SU-DHL-6 (cell line): ENCODE data around the gene TADA2A.
"Not testable (repeated sequence)": the region's sequence is repeated elsewhere in the genome, so short reads cannot be mapped to it uniquely, and the experiment has no call there.

ENCODE experiments used
- H2AFZ ChIP-seq: fragments of 200-600 bp; sonication (generic); 2 replicates; pipeline ENCODE4 v1.6.1; 2014; ENCODE audit warnings: low read depth, mild to moderate bottlenecking, moderate library complexity, mixed read lengths, antibody characterized with exemption, low read length; ENCODE audit not compliant: severe bottlenecking
- H3F3A ChIP-seq: fragments of 200-600 bp; shearing (Covaris generic); 2 replicates; pipeline ENCODE4 v1.6.0; 2016; ENCODE audit warnings: antibody characterized with exemption, mild to moderate bottlenecking; ENCODE audit not compliant: insufficient read depth
- H3K27ac ChIP-seq: fragments of 200-600 bp; sonication (generic); 2 replicates; pipeline ENCODE4 v1.5.1; 2016; ENCODE audit warnings: low read depth, mild to moderate bottlenecking, low read length, moderate library complexity, mixed read lengths
- H3K27me3 ChIP-seq: fragments of 200-600 bp; sonication (generic), shearing (Covaris generic); 2 replicates; pipeline ENCODE4 v1.6.0; 2014; ENCODE audit warnings: mild to moderate bottlenecking, low read length
- H3K36me3 ChIP-seq: fragments of 200-600 bp; sonication (generic); 2 replicates; pipeline ENCODE4 v1.6.1; 2014; ENCODE audit warnings: mild to moderate bottlenecking, low read length, mixed read lengths
- H3K4me2 ChIP-seq: fragments of 300-600, 200-600 bp; shearing (Covaris generic), sonication (generic); 2 replicates; pipeline ENCODE4 v1.6.0; 2014; ENCODE audit warnings: low read length, low read depth, mild to moderate bottlenecking; ENCODE audit not compliant: poor library complexity, severe bottlenecking
- H3K4me3 ChIP-seq: fragments of 200-600 bp; sonication (generic); 2 replicates; pipeline ENCODE4 v1.5.1; 2014; ENCODE audit warnings: antibody characterized with exemption, low read length, mild to moderate bottlenecking, mixed read lengths; ENCODE audit not compliant: insufficient read depth, poor library complexity, severe bottlenecking
- H3K79me2 ChIP-seq: fragments of 200-600 bp; sonication (generic); 2 replicates; pipeline ENCODE4 v1.6.1; 2014; ENCODE audit warnings: mild to moderate bottlenecking, low read length, moderate library complexity; ENCODE audit not compliant: insufficient read depth
- H3K9ac ChIP-seq: fragments of 200-600 bp; sonication (generic); 2 replicates; pipeline ENCODE4 v1.7.0; 2014; ENCODE audit warnings: mild to moderate bottlenecking, low read length
- H3K9me2 ChIP-seq: fragments of 200-600 bp; sonication (generic); replicated peaks from 2 replicates; pipeline ENCODE4 v1.6.1; 2014; ENCODE audit warnings: low read length; ENCODE audit not compliant: insufficient read depth
- H3K9me3 ChIP-seq: fragments of 200-600 bp; sonication (generic); 2 replicates; pipeline ENCODE4 v1.6.1; 2014; ENCODE audit warnings: low read length, mixed read lengths; ENCODE audit not compliant: insufficient read depth
- H4K20me1 ChIP-seq: fragments of 200-600 bp; sonication (generic); 2 replicates; pipeline ENCODE4 v1.6.1; 2014; ENCODE audit warnings: low read depth, mild to moderate bottlenecking, antibody characterized with exemption, low read length, moderate library complexity, mixed read lengths
- EZH2phosphoT487 ChIP-seq: fragments of 200-600 bp; sonication (generic), shearing (Covaris generic); conservative IDR thresholded peaks from 2 replicates; pipeline ENCODE4 v1.6.1; 2018; ENCODE audit warnings: mild to moderate bottlenecking, antibody characterized with exemption, low read length, moderate library complexity, mixed read lengths
- TF ChIP-seq, protein P1 (sequence below): fragments of 200-600 bp; sonication (generic); IDR thresholded peaks from one replicate; pipeline ENCODE4 v1.5.1; 2017; ENCODE audit warnings: antibody characterized with exemption, mild to moderate bottlenecking, low read length, moderate library complexity; ENCODE audit not compliant: insufficient read depth, poor library complexity, severe bottlenecking

The TADA2A gene

DNA sequence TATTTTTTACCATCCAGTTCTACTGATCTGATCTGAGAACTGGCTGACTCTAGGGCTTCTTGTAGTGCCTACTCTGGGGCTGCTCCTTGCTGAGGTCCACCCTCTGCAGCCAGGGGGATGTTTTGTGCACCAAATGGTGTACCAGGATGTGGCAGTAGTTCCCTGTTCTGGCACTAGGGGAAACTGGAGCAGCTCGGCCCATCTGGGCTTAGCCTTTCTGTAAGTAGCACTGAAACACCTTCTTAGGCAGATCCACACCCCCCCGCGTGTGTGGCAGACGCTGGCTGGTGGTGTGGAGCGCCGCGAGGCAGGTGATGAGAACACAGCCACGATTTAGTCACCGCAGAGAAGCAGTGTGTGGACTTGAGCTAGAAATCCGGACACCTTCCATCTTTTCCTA lies 100.0 kb downstream of the TADA2A start:
- Histone ChIP-seq H3K79me2 (peaks cover 73% of the 10 kb centered on the region), H3F3A (no peaks in the 10 kb centered on the region; the same call in 1 of the 2 replicates), H3K36me3 (no peaks in the 10 kb centered on the region), H3K4me3 (no peak overlapping the region), H3K27ac (no peak overlapping the region), H3K27me3 (no peaks in the 10 kb centered on the region), H2AFZ (no peak overlapping the region), H3K9me3 (no peaks in the 10 kb centered on the region), H3K9ac (no peak overlapping the region), H4K20me1 (no peaks in the 10 kb centered on the region; the same call in 1 of the 2 replicates), H3K9me2 (no peaks in the 10 kb centered on the region), H3K4me2 (no peak overlapping the region)
- TF ChIP-seq, protein P1, sequence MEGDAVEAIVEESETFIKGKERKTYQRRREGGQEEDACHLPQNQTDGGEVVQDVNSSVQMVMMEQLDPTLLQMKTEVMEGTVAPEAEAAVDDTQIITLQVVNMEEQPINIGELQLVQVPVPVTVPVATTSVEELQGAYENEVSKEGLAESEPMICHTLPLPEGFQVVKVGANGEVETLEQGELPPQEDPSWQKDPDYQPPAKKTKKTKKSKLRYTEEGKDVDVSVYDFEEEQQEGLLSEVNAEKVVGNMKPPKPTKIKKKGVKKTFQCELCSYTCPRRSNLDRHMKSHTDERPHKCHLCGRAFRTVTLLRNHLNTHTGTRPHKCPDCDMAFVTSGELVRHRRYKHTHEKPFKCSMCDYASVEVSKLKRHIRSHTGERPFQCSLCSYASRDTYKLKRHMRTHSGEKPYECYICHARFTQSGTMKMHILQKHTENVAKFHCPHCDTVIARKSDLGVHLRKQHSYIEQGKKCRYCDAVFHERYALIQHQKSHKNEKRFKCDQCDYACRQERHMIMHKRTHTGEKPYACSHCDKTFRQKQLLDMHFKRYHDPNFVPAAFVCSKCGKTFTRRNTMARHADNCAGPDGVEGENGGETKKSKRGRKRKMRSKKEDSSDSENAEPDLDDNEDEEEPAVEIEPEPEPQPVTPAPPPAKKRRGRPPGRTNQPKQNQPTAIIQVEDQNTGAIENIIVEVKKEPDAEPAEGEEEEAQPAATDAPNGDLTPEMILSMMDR = no peak
- no peak for TF ChIP-seq EZH2phosphoT487

GRCh38 chr17:37507111-37507510 lies 100.4 kb downstream of the TADA2A start:
- no peak overlapping the region for H3K4me2 ChIP-seq
- H3K27me3 ChIP-seq = no peaks in the 10 kb centered on the region
- H3K9me2 ChIP-seq = no peaks in the 10 kb centered on the region
- H3K27ac ChIP-seq = no peak overlapping the region
- H3K9me3 ChIP-seq = no peaks in the 10 kb centered on the region
- no peak overlapping the region for H2AFZ ChIP-seq
- no peak for TF ChIP-seq EZH2phosphoT487
- TF ChIP-seq, protein P1 = no peak
- H3K36me3 ChIP-seq = no peaks in the 10 kb centered on the region
- H3K9ac ChIP-seq = no peak overlapping the region
- H3F3A ChIP-seq = no peaks in the 10 kb centered on the region; the same call in 1 of the 2 replicates
- no peak overlapping the region for H3K4me3 ChIP-seq
- no peaks in the 10 kb centered on the region; the same call in 1 of the 2 replicates for H4K20me1 ChIP-seq
- H3K79me2 ChIP-seq = peaks cover 69% of the 10 kb centered on the region

GRCh38 chr17:37510056-37510455 lies 103.4 kb downstream of the TADA2A start:
- Histone ChIP-seq H2AFZ (no peak overlapping the region), H3K79me2 (peaks cover 40% of the 10 kb centered on the region), H3F3A (peaks cover 7% of the 10 kb centered on the region), H3K9ac (no peak overlapping the region), H3K27ac (no peak overlapping the region), H3K27me3 (no peaks in the 10 kb centered on the region), H4K20me1 (no peaks in the 10 kb centered on the region; the same call in 1 of the 2 replicates), H3K4me3 (no peak overlapping the region), H3K4me2 (no peak overlapping the region), H3K9me2 (no peaks in the 10 kb centered on the region), H3K36me3 (peaks cover 9% of the 10 kb centered on the region; the same call in 1 of the 2 replicates), H3K9me3 (no peaks in the 10 kb centered on the region)
- TF ChIP-seq EZH2phosphoT487 = no peak
- TF ChIP-seq, protein P1 = no peak

GRCh38 chr17:37511642-37512041 lies 105.0 kb downstream of the TADA2A start:
- H3F3A ChIP-seq, H4K20me1 ChIP-seq, H3K9me2 ChIP-seq, H3K4me2 ChIP-seq, H3K27me3 ChIP-seq, H3K9me3 ChIP-seq, H3K27ac ChIP-seq, H3K9ac ChIP-seq, H3K4me3 ChIP-seq, H3K36me3 ChIP-seq, H2AFZ ChIP-seq: not testable (repeated sequence)
- H3K79me2 ChIP-seq = peaks cover 24% of the 10 kb centered on the region
